HUES48 (cell line): ENCODE results near the gene RPL13.
"Not testable (repeated sequence)": the region's sequence is repeated elsewhere in the genome, so short reads cannot be mapped to it uniquely, and the experiment has no call there.

Source experiments
- H3K27ac ChIP-seq: one replicate; pipeline ENCODE4 v1.7.0; 2013; ENCODE audit warnings: low read depth, low read length, inconsistent platforms
- H3K27me3 ChIP-seq: 2 replicates; pipeline ENCODE4 v1.6.1; 2013; ENCODE audit warnings: mild to moderate bottlenecking, low read length; ENCODE audit not compliant: control insufficient read depth, insufficient read depth
- H3K36me3 ChIP-seq: 2 replicates; pipeline ENCODE4 v1.6.1; 2013; ENCODE audit warnings: low read length; ENCODE audit not compliant: control insufficient read depth, insufficient read depth
- H3K4me1 ChIP-seq: 2 replicates; pipeline ENCODE4 v1.6.1; 2013; ENCODE audit warnings: mild to moderate bottlenecking, low read length; ENCODE audit not compliant: control insufficient read depth, insufficient read depth
- H3K4me3 ChIP-seq: 2 replicates; pipeline ENCODE4 v1.5.1; 2013; ENCODE audit warnings: mild to moderate bottlenecking, low read depth, low read length
- H3K9ac ChIP-seq: 2 replicates; pipeline ENCODE4 v1.6.1; 2013; ENCODE audit warnings: mild to moderate bottlenecking, low read depth, low read length, moderate library complexity
- H3K9me3 ChIP-seq: 2 replicates; pipeline ENCODE4 v1.6.1; 2013; ENCODE audit warnings: low read length; ENCODE audit not compliant: control insufficient read depth, insufficient read depth

The RPL13 gene

GRCh38 chr16:89565256-89565505 lies 4.7 kb downstream of the RPL13 start:
- no peak overlapping the region for H3K9ac ChIP-seq

DNA sequence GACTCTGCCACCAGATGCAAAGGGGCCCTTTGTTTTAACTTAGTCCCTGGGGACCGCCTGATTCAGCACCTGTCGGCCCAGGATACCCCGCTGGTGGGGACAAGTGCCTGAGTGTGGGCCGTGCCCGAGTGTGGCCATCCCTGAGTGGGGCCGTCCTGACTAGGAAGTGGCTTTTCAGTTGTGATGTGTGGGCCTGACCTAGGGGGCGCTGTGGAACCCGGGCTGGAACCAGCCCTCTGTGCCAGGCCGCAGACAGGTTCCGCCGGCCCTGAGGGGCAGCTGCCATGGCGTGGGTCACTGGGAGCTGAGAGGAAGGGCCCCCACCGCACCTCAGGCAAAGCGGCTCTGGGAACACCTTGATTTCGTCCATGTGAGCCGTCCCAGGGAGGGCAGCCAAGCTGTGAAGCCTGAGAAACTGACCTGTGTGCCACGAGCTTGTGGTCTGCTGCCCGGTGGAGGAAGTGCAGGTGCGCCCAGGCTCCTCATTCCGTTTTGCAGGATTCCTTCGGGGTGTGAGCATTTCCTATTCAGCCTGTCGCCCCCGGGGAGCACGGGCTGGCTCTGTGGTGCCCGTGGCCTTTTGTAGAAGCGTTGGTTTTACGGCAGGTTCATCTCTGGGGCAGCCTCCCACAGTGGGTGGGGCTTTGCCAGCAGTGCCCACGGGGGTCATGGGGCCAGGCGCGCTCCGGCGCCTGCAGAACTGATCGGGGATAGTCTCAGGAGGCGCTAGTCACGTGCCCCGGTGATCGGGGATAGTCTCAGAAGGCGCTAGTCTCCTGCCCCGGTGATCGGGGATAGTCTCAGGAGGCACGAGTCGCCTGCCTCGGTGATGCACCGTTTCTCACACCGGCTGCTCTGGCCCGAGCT lies 5.3 kb downstream of the RPL13 start:
- peak overlapping the region; percentile 41; the same call in 1 of the 2 replicates for H3K9ac ChIP-seq
- peaks cover 38% of the 10 kb centered on the region for H3K4me1 ChIP-seq

More at GRCh38 chr16:89565256-89565505, 4.7 kb downstream of the RPL13 start:
- peaks cover 38% of the 10 kb centered on the region for H3K36me3 ChIP-seq
- peak overlapping the region; percentile 55; the same call in 1 of the 2 replicates for H3K4me3 ChIP-seq
- peak overlapping the region; percentile 81 for H3K27ac ChIP-seq
- H3K4me1 ChIP-seq: peaks cover 38% of the 10 kb centered on the region
- H3K27me3 ChIP-seq: no peaks in the 10 kb centered on the region
- H3K9me3 ChIP-seq: no peaks in the 10 kb centered on the region

GRCh38 chr16:89567656-89568594 lies 7.4 kb downstream of the RPL13 start:
- H3K27ac ChIP-seq: no peak overlapping the region
- no peak overlapping the region for H3K9ac ChIP-seq
- no peaks in the 10 kb centered on the region for H3K9me3 ChIP-seq
- peaks cover 17% of the 10 kb centered on the region for H3K36me3 ChIP-seq
- no peaks in the 10 kb centered on the region for H3K27me3 ChIP-seq
- no peak overlapping the region for H3K4me3 ChIP-seq
- peaks cover 27% of the 10 kb centered on the region for H3K4me1 ChIP-seq

More for the DNA sequence above, 5.3 kb downstream of the RPL13 start:
- no peaks in the 10 kb centered on the region for H3K9me3 ChIP-seq
- no peaks in the 10 kb centered on the region for H3K27me3 ChIP-seq
- peak overlapping the region; percentile 55 for H3K4me3 ChIP-seq
- H3K27ac ChIP-seq: peak overlapping the region; percentile 81
- peaks cover 38% of the 10 kb centered on the region for H3K36me3 ChIP-seq

DNA sequence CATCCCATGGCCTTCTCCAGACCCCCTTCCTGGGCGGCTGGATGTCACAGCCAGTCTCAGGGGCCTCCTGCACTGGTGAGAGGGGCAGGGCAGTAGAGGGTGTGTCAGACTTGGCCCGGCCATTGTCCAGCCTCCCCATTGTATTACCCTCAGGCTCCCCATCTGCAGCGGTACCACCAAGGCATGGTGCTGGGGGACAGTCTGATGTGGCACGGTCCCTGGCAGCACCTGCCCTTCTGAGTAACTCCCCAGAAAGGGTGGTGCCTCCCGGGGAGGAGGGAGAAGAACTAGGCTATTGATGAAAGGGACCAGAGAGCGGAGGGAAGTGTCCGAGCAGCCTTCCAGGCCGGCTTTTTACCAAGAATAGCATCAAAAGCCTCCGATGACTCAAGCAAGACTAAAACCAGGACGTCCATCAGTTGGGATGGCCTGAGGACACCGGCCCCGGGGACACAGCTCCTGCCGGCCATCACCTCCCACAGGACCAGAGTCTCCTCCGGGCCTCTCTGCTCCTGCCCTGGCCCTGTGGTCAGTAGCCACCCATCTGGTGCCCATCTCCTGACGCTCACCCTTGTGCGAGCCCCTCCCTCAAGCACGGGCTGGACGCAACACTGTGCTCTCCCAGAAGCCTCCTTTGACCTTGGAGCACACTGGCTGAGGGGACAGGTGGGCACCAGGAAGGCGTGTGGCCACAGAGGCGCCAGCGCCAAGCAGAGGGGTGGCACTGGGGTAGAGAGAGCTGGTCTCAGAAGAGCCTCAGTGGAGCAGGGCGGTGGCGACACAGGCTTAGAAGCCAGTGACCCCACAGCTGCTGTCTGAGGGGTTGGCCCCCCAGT lies 9.2 kb downstream of the RPL13 start:
- H3K36me3 ChIP-seq: no peaks in the 10 kb centered on the region; the same call in 1 of the 2 replicates
- no peak overlapping the region for H3K9ac ChIP-seq
- peaks cover 12% of the 10 kb centered on the region for H3K4me1 ChIP-seq
- peaks cover under 1% of the 10 kb centered on the region; the same call in 1 of the 2 replicates for H3K27me3 ChIP-seq
- H3K27ac ChIP-seq: no peak overlapping the region
- H3K4me3 ChIP-seq: no peak overlapping the region
- no peaks in the 10 kb centered on the region for H3K9me3 ChIP-seq

GRCh38 chr16:89570342-89570923 lies 10.0 kb downstream of the RPL13 start:
- H3K4me1 ChIP-seq: peaks cover 7% of the 10 kb centered on the region; the same call in 1 of the 2 replicates
- H3K4me3 ChIP-seq: no peak overlapping the region
- H3K36me3 ChIP-seq: no peaks in the 10 kb centered on the region
- no peaks in the 10 kb centered on the region for H3K9me3 ChIP-seq
- peaks cover 7% of the 10 kb centered on the region; the same call in 1 of the 2 replicates for H3K27me3 ChIP-seq
- H3K9ac ChIP-seq: no peak overlapping the region
- H3K27ac ChIP-seq: no peak overlapping the region

DNA sequence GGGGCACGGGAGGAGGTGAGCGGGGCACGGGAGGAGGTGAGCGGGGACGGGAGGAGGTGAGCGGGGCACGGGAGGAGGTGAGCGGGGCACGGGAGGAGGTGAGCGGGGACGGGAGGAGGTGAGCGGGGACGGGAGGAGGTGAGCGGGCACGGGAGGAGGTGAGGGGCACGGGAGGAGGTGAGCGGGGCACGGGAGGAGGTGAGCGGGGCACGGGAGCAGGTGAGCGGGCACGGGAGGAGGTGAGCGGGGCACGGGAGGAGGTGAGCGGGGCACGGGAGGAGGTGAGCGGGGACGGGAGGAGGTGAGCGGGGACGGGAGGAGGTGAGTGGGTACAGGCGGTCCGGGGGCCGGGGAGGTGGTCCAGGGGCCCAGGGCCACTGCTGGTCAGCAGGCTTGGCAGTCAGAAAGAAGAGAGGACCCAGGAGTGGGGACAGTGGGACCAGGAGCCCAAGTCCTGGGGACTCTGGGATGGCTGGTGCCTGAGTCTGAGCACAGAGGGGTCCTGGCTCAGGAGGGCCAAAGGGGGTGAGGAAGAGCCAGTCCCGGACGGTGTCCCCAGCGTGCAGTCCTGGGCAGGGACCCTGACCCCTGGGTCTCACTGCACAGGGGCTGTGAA lies 10.6 kb downstream of the RPL13 start:
- H3K4me1 ChIP-seq, H3K36me3 ChIP-seq, H3K9me3 ChIP-seq, H3K4me3 ChIP-seq, H3K9ac ChIP-seq, H3K27ac ChIP-seq: not testable (repeated sequence)
- H3K27me3 ChIP-seq: peaks cover 12% of the 10 kb centered on the region; the same call in 1 of the 2 replicates

GRCh38 chr16:89571636-89572035 lies 11.2 kb downstream of the RPL13 start:
- Histone ChIP-seq H3K4me3 (no peak overlapping the region), H3K27me3 (peaks cover 17% of the 10 kb centered on the region; the same call in 1 of the 2 replicates)

GRCh38 chr16:89572073-89572484 lies 11.6 kb downstream of the RPL13 start:
- H3K9ac ChIP-seq: no peak overlapping the region
- no peak overlapping the region for H3K4me3 ChIP-seq
- no peaks in the 10 kb centered on the region for H3K9me3 ChIP-seq
- H3K27me3 ChIP-seq: peaks cover 22% of the 10 kb centered on the region; the same call in 1 of the 2 replicates
- H3K27ac ChIP-seq: no peak overlapping the region
- H3K4me1 ChIP-seq: no peaks in the 10 kb centered on the region; the same call in 1 of the 2 replicates
- no peaks in the 10 kb centered on the region for H3K36me3 ChIP-seq

More at GRCh38 chr16:89571636-89572035, 11.2 kb downstream of the RPL13 start:
- Histone ChIP-seq H3K36me3 (no peaks in the 10 kb centered on the region), H3K9me3 (no peaks in the 10 kb centered on the region), H3K4me1 (no peaks in the 10 kb centered on the region; the same call in 1 of the 2 replicates), H3K9ac (no peak overlapping the region), H3K27ac (no peak overlapping the region)

GRCh38 chr16:89572485-89573205 lies 12.2 kb downstream of the RPL13 start:
- peaks cover 23% of the 10 kb centered on the region; the same call in 1 of the 2 replicates for H3K27me3 ChIP-seq
- no peaks in the 10 kb centered on the region for H3K9me3 ChIP-seq
- H3K4me1 ChIP-seq: no peaks in the 10 kb centered on the region; the same call in 1 of the 2 replicates
- no peaks in the 10 kb centered on the region for H3K36me3 ChIP-seq
- H3K4me3 ChIP-seq: no peak overlapping the region
- H3K9ac ChIP-seq: no peak overlapping the region
- H3K27ac ChIP-seq: no peak overlapping the region
